Fibroblast of lung (primary cell): ENCODE measurements around the gene SPHK2.

ENCODE experiments used
- EZH2 ChIP-seq: IDR thresholded peaks from 2 replicates; pipeline ENCODE4 v1.5.1; 2012; ENCODE audit warnings: low read length, control low read depth, mild to moderate bottlenecking; ENCODE audit errors: missing control alignments
- TF ChIP-seq, protein P1 (sequence below), 2 donors: IDR thresholded peaks in 1 of 2; conservative IDR thresholded peaks in 1 of 2; 1 replicate in 1 of 2; 2 replicates in 1 of 2; pipeline ENCODE4 v1.5.1; 2011 to 2012; ENCODE audit warnings: low read length in 2 of 2, control low read depth in 1 of 2, inconsistent platforms in 1 of 2, low read depth in 1 of 2, mild to moderate bottlenecking in 1 of 2

DNA sequence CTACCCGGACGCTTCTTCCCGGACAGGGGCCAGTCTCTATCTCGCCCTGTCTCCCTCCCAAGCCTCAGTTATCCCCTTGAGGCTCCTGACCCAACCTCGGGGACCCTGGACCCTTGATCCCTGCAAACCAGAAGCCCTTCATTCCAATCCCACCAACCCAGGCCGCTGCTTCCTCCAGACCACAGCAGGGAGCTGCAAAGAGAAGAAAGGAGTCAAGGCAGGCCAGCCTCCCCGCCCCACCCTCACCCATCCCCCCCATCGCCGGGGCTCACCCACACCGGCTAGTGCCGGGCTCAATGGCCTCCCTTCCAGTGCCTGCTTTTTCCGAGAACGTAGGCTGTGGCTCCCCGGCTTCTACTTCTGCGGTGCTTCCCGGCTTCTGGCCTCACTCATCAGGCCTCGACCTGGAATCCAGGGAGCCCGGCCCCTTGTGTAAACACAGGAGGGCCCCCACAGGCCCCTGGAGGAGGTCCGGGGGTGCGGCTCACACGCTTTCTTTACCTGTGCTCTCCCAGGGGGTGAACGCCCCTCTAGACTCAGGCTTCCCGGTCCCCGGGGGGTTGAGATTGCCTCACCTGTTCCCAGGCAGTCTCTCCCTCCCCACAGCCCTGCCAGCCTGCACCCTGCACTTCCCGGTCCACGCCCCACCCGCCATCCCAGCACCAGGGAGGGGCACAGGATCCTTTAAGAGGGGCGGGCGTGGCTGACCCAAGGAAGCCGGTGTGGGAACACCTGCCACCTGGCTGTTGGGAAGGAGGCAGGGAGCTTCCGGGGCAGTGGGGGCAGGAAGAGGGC, 4.7 kb upstream of the SPHK2 start, which contains the start of gene FAM83E:
- TF ChIP-seq, protein P1, sequence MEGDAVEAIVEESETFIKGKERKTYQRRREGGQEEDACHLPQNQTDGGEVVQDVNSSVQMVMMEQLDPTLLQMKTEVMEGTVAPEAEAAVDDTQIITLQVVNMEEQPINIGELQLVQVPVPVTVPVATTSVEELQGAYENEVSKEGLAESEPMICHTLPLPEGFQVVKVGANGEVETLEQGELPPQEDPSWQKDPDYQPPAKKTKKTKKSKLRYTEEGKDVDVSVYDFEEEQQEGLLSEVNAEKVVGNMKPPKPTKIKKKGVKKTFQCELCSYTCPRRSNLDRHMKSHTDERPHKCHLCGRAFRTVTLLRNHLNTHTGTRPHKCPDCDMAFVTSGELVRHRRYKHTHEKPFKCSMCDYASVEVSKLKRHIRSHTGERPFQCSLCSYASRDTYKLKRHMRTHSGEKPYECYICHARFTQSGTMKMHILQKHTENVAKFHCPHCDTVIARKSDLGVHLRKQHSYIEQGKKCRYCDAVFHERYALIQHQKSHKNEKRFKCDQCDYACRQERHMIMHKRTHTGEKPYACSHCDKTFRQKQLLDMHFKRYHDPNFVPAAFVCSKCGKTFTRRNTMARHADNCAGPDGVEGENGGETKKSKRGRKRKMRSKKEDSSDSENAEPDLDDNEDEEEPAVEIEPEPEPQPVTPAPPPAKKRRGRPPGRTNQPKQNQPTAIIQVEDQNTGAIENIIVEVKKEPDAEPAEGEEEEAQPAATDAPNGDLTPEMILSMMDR (conservative IDR thresholded peaks at IDR 0.05 in 1 of 2, IDR thresholded peaks at IDR 0.05 in 1 of 2; ENCODE audit: low read depth in 1 of 2, low read length in 2 of 2), result no peak
- no peak for TF ChIP-seq EZH2
